Stimulated activated CD4-positive, alpha-beta T cell treated with anti-CD3 and anti-CD28 coated beads, TNF-alpha, amount 100 ng/mL, for 1 hour (primary cell): Measurements from ENCODE around the gene PLXNB3.

Experiments used
- DNase-seq, 3 donors: peaks; one replicate each; pipeline ENCODE4 v3.0.0-alpha.2; 2020; ENCODE audit warnings: low read depth in 3 of 3, low spot score in 1 of 3

PLXNB3 gene

DNA sequence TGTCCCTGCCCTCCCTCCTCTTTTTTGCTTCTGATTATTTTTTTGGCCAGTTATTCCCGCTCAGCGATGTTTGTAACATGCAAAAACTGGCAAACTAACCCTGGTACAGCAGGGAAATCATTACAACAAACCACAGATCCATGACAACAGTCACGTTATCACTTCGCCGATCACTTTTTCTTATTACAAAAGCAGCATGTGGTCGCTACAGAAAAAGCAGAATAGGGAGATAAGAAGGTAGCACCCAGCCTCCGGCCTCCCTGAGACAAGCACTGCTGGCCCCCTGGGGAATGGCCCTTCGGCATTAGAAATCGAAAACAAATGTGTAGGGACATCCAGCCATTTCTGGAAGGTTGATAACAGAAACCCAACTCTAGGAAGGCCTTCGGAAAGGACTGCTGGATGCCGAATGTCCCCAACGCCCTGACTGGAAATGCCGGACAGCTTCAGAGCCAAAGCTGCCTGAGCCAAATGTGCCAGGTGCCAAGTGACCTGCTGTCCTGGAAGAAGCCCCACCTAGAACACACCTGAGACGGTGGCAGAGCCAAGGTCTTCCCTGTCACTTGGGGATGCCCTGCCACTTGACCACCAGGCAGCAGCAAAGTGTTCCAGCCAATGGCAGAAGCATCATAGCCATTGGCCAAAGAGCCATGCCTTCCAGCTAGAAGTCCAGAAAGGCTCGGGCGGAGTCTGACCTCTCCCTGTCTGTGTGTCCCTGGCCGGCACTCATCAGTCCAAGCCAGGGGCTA lies 27.2 kb downstream of the PLXNB3 start:
- DNase-seq = no peak

- DNase-seq = no peak
These were observed 28.3 kb downstream of the PLXNB3 start for GRCh38 chrX:153792368-153792767.

DNA sequence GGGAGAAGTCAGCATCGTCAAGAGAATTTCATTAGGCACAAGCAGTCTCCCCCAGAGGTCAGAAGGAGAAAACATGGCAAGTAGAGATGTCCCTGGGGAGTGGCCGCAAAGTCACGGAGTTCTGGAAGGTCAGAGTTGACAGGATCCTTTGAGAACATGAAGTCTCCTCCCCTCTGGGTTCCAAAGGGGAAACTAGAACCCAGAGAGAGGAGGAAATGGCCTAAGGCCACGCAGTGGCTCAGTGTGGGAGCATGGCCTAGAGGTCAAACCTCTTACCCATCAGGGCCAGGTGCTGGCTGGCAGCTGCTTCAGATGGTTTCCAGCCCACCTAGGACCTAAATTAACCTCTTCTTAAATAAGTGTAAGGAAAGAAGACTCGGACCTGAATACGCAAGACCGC lies 29.2 kb downstream of the PLXNB3 start:
- DNase-seq = no peak

GRCh38 chrX:153794018-153794896 lies 30.2 kb downstream of the PLXNB3 start, which contains the start of the genes IDH3G and SSR4:
Gene IDH3G (minus strand): TSS chrX:153794375. CDS start chrX:153794326, 49 bp downstream.
Gene SSR4 (plus strand): TSS chrX:153794668. CDS start chrX:153794688, 20 bp downstream.
- DNase-seq = peak; percentile 81 to 90 (median 81)

- DNase-seq = peak in 1 of 3 donors; percentile 16
These were observed 31.1 kb downstream of the PLXNB3 start for GRCh38 chrX:153794897-153795816.

- DNase-seq = no peak
These were observed 33.5 kb downstream of the PLXNB3 start for GRCh38 chrX:153797415-153798015.

- no peak for DNase-seq
These were observed 35.3 kb downstream of the PLXNB3 start for GRCh38 chrX:153799326-153799725.

- DNase-seq = no peak
These were observed 36.2 kb downstream of the PLXNB3 start for GRCh38 chrX:153800177-153800722.

DNA sequence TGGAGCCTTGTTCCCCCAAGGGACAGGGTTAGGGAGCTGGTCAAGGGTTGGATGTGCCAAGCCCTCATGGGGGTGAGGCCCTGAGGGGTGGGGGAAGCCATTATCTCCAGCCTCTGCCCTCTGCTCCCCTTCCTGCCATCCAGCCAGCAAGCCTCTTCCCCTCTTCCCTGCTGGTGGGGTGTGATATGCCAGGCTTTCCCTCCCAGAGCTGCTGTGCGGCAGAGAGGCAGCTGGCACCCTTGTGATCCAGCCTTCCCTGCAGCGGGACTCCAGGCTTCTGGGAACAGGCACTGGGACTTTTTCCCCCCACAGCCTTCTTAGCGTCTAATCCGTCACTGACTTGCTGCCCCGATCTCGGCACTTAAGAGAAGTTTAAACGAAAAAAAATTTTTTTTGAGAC lies 36.7 kb downstream of the PLXNB3 start:
- no peak for DNase-seq

DNA sequence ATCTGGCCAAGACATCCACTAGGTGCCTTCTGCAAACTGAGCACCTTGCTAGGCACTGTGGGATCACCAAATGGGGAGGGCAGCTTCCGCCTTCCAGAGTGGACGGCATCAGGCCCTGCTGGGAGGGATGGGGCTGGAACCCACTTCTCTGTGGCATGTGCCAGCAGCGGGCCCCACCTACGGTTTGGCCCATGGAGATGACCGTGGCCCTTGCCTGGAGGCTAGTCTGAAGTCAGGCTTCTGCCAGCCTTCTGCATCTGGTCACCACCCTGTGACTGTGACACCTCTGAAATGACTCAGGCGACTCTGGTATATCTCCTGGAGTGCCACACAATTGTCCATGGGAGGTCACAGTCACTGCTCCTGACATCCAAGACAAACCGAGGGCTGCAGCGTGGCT lies 37.6 kb downstream of the PLXNB3 start:
- no peak for DNase-seq

GRCh38 chrX:153802513-153803045 lies 38.5 kb downstream of the PLXNB3 start:
- DNase-seq = no peak

GRCh38 chrX:153803211-153804099 lies 39.4 kb downstream of the PLXNB3 start:
- no peak for DNase-seq

- DNase-seq = no peak
These were observed 40.1 kb downstream of the PLXNB3 start for GRCh38 chrX:153804100-153804595.

DNA sequence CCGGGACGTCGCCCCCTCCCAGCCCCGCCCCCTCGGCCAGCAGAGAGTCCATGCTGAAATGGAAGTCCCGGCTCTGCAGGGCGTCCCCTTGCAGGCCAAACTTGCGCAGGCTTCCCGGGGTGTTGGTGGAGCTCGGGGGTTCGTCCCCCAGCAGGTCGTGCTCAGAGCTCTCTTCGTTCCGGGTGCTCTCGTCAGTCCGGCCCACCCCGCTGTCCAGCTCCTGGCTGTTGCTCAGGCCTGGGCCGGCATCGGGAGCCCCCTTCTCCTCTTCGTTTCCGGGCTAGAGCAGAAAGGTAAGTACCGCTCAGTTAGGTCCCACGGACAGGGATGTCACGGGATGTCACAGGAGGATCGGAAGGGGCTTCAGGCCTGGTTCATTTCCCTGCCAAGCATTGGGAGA lies 40.6 kb downstream of the PLXNB3 start:
- DNase-seq = no peak

- no peak for DNase-seq
These were observed 41.4 kb downstream of the PLXNB3 start for GRCh38 chrX:153805436-153805835.

DNA sequence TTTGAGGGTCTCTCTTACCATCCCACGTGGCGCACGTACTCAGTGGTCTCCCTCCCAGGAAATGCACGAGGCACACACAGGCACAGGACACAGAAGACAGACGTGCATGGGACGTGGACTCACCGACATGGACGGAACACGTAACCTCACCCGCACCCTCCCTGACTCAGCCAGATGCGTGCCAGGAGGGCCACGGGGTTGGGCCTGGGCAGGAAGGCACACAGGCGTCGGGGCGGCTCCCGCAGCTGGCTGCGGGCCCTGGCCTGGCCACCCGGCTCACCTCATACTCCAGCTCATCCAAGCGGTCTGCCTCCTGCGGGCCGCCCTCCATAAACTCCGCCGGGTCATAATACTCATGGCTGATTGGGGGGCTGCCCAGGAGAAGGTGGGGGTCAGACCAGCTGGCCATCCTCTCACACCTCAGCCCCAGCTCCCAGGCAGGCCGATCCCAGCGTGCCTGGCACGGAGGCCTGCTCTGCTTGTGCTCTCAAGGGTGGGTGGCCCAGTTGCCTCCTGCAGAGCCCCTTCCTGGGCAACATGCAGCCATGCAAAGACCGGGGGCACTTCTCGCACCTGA lies 43.0 kb downstream of the PLXNB3 start:
- no peak for DNase-seq

DNA sequence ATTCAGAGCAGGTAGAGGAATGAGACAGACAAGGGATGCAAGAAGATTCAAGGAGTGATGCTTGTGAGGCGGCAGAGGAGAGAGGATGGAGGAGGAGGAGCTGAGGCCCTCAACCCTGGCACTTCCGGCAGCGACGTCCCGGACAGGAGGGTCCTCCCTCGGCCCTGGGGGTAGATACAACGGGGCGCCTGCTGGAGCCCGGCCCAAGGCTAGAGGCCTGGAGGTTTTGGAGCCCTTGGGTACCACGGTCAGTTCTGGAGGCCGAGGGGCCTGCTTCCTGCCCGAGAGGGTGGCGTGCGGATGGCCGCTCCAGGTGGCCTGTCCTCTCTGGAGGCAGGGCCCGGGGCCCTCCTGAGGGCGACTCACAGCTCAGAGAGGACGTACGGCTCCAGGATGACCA lies 43.9 kb downstream of the PLXNB3 start:
- DNase-seq = no peak

DNA sequence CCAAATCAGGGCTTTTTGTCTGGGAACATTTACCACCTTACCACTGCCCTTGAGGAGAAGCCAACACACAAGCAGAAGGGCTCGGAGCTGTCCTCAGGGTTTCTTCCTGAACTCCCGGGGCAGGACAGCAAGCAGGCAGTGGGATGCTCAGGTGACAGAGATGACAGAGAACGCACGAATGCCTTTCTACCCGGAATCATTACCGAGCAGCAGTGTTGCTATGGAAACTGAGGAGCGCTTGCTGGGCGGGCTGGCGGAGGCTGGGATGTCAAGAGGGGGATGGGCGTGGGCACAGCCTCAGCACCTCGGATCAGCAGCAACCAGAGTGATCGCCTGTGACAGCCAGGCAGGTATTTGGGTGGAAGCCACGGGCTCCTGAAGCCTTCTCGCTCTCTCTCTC lies 48.2 kb downstream of the PLXNB3 start:
- DNase-seq = no peak

DNA sequence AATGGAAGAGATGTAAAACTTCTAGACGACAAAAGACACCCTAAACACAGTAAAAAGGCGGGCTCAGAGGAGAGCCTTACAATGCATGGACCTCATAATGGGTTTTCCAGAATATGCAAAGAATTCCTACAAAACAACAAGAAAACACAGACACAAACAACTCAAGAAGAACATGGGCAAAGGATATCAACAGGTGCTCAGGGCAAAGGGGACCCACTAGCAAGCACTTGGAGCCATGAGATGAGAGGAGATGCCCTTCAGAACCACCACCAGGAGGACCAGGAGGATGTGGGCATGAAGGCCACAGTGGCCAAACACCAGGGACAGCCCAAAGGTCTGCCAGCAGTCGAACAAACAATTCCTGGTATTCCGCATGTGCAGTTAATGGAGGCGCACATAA lies 49.1 kb downstream of the PLXNB3 start:
- no peak for DNase-seq
